ENCODE measurements around the gene TP53I11.

Gene TP53I11, protein sequence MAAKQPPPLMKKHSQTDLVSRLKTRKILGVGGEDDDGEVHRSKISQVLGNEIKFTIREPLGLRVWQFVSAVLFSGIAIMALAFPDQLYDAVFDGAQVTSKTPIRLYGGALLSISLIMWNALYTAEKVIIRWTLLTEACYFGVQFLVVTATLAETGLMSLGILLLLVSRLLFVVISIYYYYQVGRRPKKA

DNA sequence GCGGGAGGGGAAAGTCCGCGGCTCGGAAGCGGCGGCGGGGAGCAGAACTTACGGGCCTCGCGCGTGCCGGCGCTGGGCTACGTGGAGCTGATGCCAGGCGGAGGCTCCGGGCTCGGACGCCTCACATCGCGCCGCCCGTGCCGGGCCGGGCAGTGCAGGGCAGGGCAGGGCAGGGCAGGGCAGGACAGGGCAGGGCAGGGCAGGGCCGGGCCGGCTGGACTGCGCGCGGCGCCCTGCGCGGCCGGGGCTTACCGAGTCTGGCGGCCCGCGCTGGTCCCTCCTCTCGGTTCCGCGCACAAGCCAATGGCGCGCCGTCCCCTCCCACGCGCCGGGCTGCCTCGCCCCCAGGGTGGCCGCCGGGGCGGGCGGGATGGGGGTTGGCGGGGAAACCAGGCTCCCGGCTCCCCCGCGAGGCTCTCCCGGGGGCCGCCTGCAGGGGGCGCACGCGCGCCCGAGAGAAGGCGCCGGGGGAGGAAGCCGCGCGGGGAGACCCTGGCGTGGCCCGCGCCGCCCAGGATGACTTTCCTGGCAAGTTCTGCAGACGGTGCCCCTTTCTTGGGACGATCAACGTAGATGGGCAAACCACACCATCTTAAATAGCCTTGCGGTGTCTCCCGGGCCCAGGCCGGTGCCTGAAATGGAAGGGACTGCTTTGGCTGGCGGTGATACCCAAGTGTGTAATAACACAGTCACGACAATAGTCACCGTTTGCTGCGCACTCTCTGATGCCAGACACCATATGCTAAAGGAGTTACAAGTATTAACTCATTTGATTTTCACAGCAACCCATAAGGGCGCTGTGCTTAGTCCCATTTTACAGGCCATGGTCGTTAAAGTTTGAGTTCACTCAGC is at the start of gene TP53I11:
Gene TP53I11, minus strand, starts transcription at position 259 of the 852 bp plus-strand sequence. CDS start 12,548 bp downstream, outside the sequence.
- no peak for DNase-seq (ENCODE audit: low read depth)

DNA sequence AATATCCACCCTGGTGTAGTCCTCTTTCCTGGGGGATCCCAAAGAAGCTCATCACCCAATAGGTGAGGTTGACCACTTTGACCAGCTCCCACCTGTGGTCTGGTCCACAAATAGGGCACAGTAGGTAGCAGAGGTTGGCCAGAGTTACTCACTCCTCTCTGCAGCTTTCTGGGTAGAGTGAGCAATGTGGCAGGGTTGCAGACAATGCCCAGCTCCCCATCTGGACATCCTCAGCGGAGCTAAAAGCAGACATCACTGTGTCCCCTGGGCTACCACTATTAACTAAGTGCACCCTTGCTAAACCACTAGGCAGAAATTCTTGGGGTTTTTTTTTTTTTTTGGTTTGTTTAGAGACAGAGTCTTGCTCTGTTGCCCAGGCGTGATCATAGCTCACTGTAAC is 48.4 kb upstream of the TP53I11 start:
- no peak for DNase-seq (ENCODE audit: low read depth)

DNA sequence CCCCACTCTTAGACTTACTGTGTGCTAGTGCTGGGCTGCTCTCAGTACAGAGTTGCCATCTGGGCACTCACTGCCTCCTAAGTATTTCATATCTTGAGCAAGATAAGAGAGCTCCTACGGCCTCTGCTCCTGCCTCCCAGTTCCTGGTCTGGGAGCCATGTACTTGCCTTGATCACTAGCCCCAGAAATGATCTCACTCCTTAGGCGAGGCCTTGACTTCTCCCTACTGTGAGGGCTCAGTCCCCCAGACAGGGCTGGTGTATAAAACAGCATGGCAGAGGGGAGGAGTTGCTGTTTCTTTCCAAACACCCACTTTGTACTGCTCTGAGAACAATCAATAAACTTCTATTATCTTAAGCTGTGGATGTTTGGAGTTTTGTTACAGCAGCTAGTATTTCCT is 47.4 kb upstream of the TP53I11 start:
- no peak for DNase-seq (ENCODE audit: low read depth)

DNA sequence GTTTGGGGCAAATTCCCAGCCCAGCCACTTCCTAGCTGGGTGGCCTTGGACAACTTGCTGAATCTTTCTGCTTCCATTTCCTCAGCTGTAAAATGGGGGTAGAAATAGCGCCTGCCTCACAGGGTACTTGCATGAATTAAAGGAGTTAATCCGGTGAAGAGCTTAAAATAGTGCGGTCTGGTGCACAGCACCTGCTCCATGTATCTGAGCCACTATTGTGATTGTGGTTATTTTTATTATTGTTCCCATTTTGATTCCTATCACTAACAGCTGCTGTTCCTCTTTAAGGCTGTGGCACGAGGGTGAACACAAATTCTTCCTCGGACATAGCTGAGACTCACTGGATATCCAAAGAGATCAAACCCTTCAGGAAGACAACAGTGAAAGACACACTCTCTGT is 46.9 kb upstream of the TP53I11 start:
- no peak for DNase-seq (ENCODE audit: low read depth)

DNA sequence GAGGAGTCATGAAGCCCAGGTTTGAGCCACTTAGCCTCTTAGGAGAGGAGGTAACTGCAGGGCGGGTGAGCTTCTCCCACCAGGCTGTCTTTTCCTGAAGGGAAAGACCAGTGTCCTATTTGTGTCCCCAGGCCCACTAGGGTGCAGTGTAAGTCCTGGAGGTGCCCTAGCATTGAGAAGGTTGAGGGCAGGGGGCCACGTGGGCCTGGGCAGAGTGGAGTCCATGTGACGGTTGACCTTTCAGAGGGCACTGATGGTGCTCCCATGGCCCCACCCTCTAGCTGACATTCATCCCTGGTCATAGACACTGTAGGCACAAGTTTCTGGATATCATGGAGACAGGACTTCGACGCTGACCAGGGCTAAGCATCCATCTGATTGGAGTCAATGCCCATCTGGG is 44.1 kb upstream of the TP53I11 start:
- DNase-seq (ENCODE audit: low read depth), result no peak

DNA sequence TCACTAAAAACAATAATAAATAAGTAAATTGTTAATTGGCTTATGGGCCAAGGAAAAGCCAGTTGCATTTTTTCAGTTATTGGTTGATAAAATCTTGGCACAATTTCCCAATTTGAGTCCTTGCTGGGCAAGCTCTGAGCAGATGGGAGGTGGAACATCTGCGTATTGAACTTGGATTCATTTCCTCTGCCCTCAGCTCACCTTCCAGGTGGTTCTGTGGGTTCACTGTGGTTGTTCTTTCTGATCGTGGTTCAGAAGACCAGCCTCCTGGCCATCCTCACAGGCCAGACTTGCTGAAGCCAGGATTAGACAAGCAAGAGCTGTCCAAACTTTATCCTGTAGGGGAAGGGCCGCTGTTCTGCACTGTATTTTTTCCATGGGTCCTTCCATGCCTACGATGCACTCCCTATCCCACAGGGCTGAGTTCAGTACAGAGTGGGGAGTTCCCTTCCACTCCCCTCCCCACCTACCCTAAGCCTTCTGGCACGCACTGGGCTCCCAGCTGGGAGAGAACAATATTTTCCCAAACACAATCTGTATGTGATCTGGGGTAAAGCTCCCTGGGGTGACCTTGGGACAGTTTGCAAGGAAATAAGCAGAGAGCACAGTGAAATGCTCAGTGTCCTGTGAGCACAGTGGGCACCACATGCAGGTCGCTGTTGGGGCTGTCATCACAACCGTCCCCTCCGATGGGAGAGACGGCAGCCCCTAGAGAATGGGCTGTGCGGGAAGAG is 43.5 kb upstream of the TP53I11 start:
- DNase-seq (ENCODE audit: low read depth), result no peak

DNA sequence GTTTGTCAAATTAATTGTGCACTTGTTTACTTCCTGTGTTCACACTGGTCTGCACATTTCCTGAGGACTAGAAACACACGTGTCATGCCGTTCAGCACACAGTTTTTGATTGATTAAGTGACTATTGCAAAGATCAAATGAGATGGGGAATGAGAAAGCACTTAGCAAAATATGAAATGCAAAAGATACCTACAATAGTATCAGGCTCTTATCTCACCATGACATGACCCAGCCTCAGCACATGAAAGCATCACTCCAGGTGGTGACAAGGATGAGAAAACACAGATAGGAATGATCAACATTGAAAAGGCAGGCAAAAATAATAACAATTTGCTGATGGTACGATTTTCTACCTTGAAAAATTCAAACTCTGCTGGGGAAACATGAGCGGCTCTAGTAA is 42.1 kb upstream of the TP53I11 start:
- DNase-seq (ENCODE audit: low read depth), result no peak

DNA sequence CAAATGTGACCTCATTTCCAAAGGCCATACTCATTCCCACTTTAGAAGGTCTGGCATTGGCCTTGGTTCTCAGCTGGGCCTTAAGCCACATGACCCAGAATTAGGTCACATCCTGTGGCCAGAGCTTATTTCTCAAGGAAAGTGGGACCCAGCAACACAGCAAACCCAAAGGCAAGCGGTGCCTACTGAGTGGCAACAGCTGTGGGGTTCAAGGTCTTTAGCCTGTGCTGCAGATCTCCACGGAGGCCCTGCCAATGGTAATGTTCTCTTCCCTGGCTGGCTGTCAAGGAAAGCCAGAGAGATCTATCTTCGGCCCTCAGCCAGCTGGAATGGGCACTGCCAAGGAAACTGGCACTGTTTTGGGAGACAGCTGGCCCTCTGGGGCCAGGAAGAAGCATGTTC is 41.5 kb upstream of the TP53I11 start:
- DNase-seq (ENCODE audit: low read depth), result no peak

DNA sequence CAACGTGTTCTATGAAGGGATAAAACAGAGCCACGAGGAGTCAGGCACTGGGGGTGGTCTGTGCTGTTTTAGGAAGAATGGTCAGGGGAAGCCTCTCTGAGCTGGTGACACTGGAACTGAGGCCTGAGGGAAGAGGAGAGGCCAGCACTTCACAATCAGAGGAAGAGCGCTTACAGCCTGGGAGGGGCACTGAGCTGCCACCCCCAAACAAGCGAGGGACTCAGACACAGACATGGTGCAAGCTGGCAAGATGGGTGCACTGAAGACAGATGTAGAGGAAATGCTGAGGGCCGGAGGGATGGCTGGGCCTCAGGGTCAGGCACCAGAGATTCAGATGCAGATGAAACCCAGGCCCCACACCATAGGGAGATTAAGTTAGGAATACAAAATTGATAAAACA is 40.0 kb upstream of the TP53I11 start:
- DNase-seq (ENCODE audit: low read depth), result no peak

DNA sequence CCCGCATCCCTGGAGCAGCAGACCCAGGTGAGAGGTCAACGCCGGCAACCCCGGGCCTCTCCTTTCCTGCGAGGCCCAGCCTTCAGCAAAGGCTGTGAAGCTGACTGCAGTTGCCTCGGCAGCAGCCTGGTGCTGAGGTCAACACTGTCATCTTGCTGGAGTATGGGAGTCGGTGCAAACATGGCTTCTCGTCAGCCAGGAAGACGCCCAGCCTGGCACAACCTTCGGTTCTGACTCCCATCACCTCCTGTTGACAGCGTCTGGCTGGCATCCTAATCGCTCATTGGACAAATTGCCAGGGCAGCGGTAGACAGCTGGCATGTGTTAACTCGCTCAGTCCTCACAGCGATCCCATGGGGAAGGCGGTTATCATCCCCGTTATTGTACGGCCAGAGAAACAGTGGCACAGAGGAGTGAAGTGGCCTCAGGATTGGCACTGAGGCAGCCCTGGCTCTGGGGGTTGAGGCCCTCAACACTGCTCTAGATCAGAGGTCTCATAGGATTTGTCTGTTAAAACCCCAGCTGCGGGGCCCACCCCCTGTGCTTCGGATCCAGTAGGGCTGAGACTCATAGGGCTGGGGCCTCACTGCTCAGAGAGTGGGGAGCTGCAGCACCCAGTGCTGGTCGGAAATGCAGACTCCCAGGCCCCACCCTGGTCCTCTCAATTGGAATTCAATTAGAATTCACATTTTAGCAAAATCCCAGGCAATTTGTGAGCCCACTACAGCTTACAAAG is 39.3 kb upstream of the TP53I11 start:
- DNase-seq (ENCODE audit: low read depth), result no peak

DNA sequence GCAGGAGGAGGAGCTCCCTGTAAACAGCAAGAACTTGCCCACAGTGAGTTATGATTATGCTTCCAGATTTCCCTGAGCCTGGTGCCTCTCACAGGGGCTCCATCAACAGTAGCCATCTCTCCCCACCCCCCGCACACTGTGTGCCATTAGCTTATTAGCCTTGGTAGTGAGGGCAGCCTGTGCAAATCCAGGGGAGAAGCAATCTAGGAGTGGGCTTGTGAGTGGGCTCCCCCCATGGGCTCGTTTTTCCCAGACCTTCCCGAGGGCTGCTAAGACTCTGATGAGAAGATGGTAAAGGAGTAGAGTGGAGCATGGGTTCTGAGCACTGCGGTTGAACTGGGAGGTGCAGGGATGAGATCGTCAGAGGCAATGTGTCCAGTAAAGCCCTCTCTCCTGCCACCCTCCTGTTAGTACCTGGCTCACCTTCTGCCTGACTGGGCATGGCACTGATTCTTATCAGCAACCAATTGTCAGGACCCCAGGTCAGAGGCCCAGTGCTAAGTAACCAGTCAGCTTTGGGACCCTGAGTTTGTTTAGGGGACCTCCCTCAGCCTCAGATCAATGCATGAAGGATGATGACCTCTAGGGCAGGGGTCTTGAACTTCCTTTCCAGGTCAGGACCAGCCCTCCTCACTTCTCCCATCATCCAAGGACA is 38.4 kb upstream of the TP53I11 start:
- DNase-seq (ENCODE audit: low read depth), result no peak

DNA sequence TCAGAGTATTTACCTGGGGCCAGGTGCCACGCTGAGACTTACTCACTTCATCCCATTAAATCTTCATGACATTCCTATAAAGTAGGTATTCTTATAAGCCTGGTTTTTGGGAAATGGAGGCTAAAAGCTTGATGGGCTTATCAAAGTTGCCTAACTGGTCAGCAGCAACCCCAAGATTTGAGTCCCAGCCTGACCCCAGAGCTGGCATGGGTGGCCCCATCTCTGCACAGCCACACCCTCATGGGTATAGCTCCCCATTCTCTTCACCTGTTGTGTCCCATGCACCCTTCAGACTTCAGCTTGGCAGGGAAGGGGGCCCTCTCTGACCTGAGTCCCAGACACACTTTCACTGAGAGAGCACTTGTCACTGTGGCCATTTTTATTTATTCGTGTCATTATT is 37.4 kb upstream of the TP53I11 start:
- no peak for DNase-seq (ENCODE audit: low read depth)

DNA sequence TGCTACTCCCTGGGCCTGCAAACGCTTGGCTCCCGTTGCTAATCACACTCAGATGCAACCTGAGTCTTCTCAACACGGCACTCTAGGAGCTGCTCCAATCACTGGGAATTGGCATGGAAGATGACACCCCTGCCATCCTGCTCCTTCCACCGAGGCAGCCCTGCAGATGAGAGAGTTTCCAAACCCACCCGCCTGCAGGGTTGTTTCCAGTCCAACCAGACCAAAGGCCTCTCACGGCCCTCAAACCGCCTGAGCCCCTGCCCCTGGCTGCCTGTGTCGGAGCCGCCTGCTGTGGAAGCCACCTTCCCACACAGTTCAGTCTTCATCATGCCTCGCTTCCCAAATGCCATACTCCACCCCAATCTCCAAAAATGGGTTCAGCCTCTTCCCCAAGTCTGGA is 36.8 kb upstream of the TP53I11 start:
- no peak for DNase-seq (ENCODE audit: low read depth)

DNA sequence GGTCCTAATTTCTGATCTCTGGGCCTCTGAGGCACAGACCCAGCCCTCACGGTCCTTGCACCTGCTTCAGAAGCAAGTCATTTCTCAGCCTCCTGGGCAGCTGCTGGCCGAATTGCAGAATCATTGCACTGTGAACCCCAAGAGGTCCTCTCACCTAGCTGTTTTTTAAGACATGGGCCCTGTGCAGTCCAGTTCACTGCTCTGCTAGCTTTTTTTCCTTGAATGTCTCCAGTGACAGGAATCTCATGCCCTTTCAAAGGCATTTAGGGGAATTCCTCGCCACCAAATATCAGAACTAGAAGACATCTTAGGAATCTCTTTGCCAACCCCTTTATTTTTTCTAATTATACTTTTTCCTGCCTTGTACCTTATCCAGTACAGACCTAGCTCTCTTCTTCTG is 35.6 kb upstream of the TP53I11 start:
- no peak for DNase-seq (ENCODE audit: low read depth)

DNA sequence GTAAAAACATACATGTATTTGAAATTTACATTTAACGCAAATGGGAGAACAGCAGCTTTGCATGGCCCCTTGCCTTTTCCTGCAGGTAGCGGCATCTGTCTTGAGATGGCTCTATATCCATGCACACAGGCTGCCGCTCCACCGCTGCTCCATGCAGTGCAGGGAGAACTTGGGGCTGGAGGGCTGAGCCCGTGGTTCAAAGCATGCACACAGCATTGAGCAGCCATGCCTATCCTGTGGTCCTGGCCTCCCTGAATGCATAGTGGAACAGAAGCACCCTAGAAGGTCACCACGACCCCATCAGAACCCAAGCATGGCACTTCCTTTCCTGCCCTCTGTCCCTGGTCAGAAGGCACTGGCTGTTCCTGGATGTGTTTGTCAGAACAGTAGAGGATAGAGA is 35.0 kb upstream of the TP53I11 start:
- DNase-seq (ENCODE audit: low read depth), result no peak

DNA sequence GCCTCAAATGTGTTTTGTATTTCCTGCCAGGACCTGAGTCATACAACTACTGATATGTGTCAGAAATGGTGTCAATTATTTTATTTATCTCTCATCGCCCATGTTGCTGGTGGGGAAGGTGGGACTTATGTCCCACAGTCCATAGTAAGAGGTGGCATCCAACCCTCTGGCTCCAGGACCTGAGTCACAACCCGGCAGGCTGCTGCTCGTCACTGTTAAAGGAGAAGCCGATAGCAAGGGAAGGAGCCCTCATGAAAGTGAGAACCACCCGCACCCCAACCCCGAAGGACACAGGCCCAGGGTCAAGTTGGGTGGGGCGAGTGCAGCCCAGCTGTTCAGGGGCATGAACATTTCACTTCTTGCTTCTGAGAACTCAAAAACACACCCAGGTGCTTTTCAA is 33.1 kb upstream of the TP53I11 start:
- DNase-seq (ENCODE audit: low read depth), result no peak

DNA sequence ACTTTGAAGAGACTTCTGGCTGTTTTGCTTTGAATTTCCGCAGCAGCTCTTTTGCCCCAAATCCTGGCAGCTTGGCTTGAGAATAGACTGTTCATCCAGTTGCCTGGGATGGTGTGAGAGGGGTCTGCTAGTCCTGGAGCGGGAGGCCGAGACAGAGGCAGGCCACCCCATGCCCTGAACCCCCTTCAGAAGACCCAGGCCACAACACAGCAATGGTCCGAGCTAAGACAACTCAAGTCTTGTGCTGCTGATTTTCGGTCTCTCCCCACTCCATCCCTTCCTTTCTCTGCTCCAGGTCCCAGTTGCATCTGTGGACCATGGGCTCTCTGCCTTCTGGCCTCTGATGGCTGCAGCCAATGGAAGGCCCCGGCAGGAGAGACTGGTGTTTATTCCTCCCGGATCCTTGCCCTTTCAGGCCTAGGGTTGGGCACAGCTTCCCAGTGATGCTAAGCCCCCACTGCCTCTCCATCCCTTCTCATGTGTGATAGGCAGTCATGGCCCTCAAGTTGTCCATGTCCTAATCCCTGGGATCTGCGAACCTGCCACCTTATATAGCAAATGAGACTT is 31.9 kb upstream of the TP53I11 start:
- no peak for DNase-seq (ENCODE audit: low read depth)

DNA sequence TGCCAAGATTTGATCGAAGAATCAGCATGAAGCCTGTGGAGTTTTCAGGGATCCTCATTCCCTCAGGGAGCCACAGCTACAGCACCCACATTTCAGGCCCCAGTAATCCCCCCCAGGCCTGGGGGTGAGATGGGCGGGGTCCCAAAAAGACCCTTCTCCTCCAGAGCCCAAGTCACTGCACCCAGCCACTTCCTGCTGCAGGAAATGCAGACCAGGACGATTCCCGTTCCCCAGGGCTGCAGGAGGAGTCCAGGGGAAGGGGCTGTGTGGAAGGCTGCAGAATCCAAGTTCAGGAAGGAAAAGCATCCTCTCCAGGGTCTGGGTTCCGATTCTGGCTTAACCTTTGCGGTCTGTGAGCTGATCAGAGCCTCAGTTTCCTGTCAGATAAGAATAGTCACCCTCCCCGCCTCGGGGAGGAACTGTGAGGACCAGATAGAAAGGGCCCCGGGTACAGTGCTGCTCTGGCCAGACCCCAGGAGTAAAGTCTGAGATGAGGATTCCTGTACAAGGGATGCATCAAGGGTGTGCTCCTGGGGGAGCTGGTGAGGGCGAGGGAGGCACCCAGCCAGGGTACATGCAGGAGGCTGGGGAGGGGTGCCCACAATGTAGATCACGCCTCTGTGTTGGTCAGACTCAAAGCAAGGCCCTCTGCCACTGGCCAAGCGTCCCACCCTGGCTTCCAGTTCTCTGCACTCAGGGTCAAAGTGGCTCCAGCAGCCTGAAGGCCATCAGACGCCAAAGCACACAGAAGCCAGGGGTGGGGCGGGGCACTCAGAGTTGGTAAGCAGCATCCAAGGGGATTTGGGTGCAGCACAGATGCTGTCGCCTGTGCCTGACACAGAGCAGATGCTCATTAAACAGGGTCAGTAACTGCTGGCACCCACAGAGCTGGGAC is 30.1 kb upstream of the TP53I11 start:
- DNase-seq (ENCODE audit: low read depth), result no peak

DNA sequence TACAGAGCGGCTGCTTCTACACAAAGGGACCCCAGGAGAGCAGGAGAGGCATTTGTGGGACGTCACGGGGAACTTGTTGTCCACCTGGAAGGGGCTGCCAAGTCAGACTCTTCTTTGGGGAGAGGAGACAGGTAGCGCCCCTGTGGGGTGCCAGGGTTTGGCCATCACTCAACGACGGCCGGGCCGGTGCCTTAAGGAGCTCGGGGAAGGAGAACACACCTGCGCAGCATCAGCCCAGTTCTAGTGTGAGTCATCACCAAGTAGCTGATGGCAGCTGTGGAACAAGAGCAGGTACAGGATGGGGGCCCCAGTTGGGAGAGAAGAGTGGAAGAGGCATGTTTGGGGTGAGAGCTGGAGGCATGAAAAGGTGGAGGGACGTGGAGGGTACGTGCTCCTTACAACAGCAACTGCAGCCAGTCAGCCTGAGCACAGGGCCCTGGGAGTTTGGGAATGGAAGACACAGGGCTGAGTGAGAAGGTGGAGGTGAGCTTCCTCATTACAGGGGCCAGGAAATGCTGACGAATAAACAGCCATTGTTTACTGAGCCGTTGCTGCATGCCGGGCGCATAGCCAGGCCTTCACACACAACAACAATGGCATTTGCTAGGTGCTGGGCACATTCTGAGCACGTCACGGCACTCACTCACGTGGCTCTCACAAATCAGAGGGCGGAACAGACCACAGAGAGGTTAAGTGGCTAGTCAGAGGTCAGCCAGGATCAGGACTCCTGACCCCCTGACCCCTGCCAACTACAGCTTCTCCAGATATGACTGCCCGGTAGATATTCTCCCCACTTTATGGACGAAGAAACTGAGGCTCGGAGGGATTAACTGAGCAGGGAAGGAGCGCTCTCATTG is 29.1 kb upstream of the TP53I11 start:
- no peak for DNase-seq (ENCODE audit: low read depth)

DNA sequence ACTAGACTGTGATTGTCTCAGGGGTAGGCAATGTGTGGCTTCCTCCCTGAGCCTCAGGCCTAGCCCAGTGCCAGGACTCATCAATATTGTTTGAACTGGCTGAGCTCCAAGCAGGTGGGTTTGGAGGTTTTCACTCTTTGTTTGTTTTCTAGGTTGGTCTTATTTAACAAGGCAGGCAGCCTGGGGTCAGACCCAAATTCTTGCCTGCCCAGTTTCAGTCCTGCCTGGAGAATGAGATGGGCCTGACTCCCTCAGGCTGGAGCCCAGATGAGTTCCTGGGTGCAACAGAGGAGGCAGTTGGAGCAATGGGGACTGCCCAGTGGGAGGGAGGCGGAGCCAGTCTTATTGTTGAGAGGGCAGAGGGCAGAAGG is 28.3 kb upstream of the TP53I11 start:
- no peak for DNase-seq (ENCODE audit: low read depth)
